ENCODE measurements around the gene RNASE4. TPM values are rescaled to one million over a fixed set of nuclear protein-coding genes. Genes with fewer than 3 reads are reported as not detected.

RNASE4 gene
- total RNA-seq, 1 experiment from 2014 or later: 0.75 TPM

- H3K9me3 ChIP-seq (ENCODE audit: low read depth, low read length, poor library complexity, severe bottlenecking): no peaks in the 10 kb centered on the region
- no peak for DNase-seq (ENCODE audit: low spot score)
- H3K27me3 ChIP-seq (replicated peaks; ENCODE audit: insufficient read depth, low read depth, low read length, poor library complexity): peaks cover 23% of the 10 kb centered on the region
- no peak overlapping the region for H3K27ac ChIP-seq (ENCODE audit: low read depth, low read length, poor library complexity, severe bottlenecking)
- no peak overlapping the region for H3K4me3 ChIP-seq (ENCODE audit: low read depth, low read length, poor library complexity, severe bottlenecking)
- no peaks in the 10 kb centered on the region for H3K36me3 ChIP-seq (ENCODE audit: insufficient read depth, low read length, poor library complexity, severe bottlenecking)
- no TSS peak for BruUV-seq (replicated peaks)
- ChIA-PET POLR2A (ENCODE audit: low non-redundant PET) (no interaction called here), CTCF (no interaction called here)
- no peak for TF ChIP-seq EZH2 (IDR thresholded peaks at IDR 0.05; ENCODE audit: borderline replicate concordance, low read depth, low read length, poor library complexity, severe bottlenecking)
- no peak for TF ChIP-seq CTCF (conservative IDR thresholded peaks at IDR 0.05; ENCODE audit: low read depth, low read length)
- H3K4me1 ChIP-seq (ENCODE audit: insufficient read depth, low read length, poor library complexity, severe bottlenecking): peaks cover 4% of the 10 kb centered on the region
- intact Hi-C loops (cut with micrococcal nuclease; ENCODE audit: unreplicated experiment): no loop called here
Measured at GRCh38 chr14:20675669-20676068, 8.7 kb upstream of the RNASE4 start.

- BruUV-seq (replicated peaks): no TSS peak
- Histone ChIP-seq H3K4me3 (ENCODE audit: low read depth, low read length, poor library complexity, severe bottlenecking) (no peak overlapping the region), H3K36me3 (ENCODE audit: insufficient read depth, low read length, poor library complexity, severe bottlenecking) (no peaks in the 10 kb centered on the region), H3K4me1 (ENCODE audit: insufficient read depth, low read length, poor library complexity, severe bottlenecking) (peaks cover 8% of the 10 kb centered on the region), H3K27ac (ENCODE audit: low read depth, low read length, poor library complexity, severe bottlenecking) (no peak overlapping the region), H3K9me3 (ENCODE audit: low read depth, low read length, poor library complexity, severe bottlenecking) (no peaks in the 10 kb centered on the region), H3K27me3 (replicated peaks; ENCODE audit: insufficient read depth, low read depth, low read length, poor library complexity) (peaks cover 23% of the 10 kb centered on the region)
- ChIA-PET POLR2A (ENCODE audit: low non-redundant PET) (no interaction called here), CTCF (no interaction called here)
- no peak for DNase-seq (ENCODE audit: low spot score)
- no peak for TF ChIP-seq CTCF (conservative IDR thresholded peaks at IDR 0.05; ENCODE audit: low read depth, low read length)
- TF ChIP-seq EZH2 (IDR thresholded peaks at IDR 0.05; ENCODE audit: borderline replicate concordance, low read depth, low read length, poor library complexity, severe bottlenecking): no peak
- intact Hi-C loops (cut with micrococcal nuclease; ENCODE audit: unreplicated experiment): no loop called here
Measured at GRCh38 chr14:20676072-20676471, 8.3 kb upstream of the RNASE4 start.

- BruUV-seq (replicated peaks): no TSS peak
- no peaks in the 10 kb centered on the region for H3K36me3 ChIP-seq (ENCODE audit: insufficient read depth, low read length, poor library complexity, severe bottlenecking)
- ChIA-PET CTCF (no interaction called here), POLR2A (ENCODE audit: low non-redundant PET) (no interaction called here)
- H3K27ac ChIP-seq (ENCODE audit: low read depth, low read length, poor library complexity, severe bottlenecking): no peak overlapping the region
- no peaks in the 10 kb centered on the region for H3K9me3 ChIP-seq (ENCODE audit: low read depth, low read length, poor library complexity, severe bottlenecking)
- H3K4me3 ChIP-seq (ENCODE audit: low read depth, low read length, poor library complexity, severe bottlenecking): peak overlapping the region; percentile 79
- TF ChIP-seq EZH2 (IDR thresholded peaks at IDR 0.05; ENCODE audit: borderline replicate concordance, low read depth, low read length, poor library complexity, severe bottlenecking) (no peak), CTCF (conservative IDR thresholded peaks at IDR 0.05; ENCODE audit: low read depth, low read length) (no peak)
- DNase-seq (ENCODE audit: low spot score): peak; percentile 54
- H3K4me1 ChIP-seq (ENCODE audit: insufficient read depth, low read length, poor library complexity, severe bottlenecking): peaks cover 10% of the 10 kb centered on the region
- H3K27me3 ChIP-seq (replicated peaks; ENCODE audit: insufficient read depth, low read depth, low read length, poor library complexity): peaks cover 11% of the 10 kb centered on the region
- intact Hi-C loops (cut with micrococcal nuclease; ENCODE audit: unreplicated experiment): loop anchor here (5.0 kb wide), 3 partner anchors 218 to 353 kb away; partner anchors contain the start of genes PIP4P1 and TEP1
Measured at GRCh38 chr14:20679907-20680306, 4.5 kb upstream of the RNASE4 start.
